Lung (tissue), 12 donors: Measurements from ENCODE around the gene CCDC171. TPM values are rescaled to one million over a fixed set of nuclear protein-coding genes. Genes with fewer than 3 reads are reported as not detected.

Experiments used
- ATAC-seq: fragments of 200-7000 bp; cut with Tn5 transposase; one replicate; pipeline ENCODE4 v1.9.1; 2020; ENCODE audit warnings: moderate number of reproducible peaks; ENCODE audit not compliant: insufficient read depth, low FRiP score
- DNase-seq, 3 donors: peaks; one replicate each; pipeline ENCODE4 v3.0.0-alpha.2; 2013 to 2017
- H3K27ac ChIP-seq, 2 donors: one replicate each; pipeline ENCODE4 v1.5.1; 2013; ENCODE audit warnings: mild to moderate bottlenecking in 2 of 2, moderate library complexity in 2 of 2, control low read depth in 1 of 2, inconsistent platforms in 1 of 2, low read depth in 1 of 2, low read length in 1 of 2
- H3K27me3 ChIP-seq, 3 donors: one replicate each; pipeline ENCODE4 v1.5.1; 2013; ENCODE audit warnings: low read length in 2 of 3; ENCODE audit not compliant: control insufficient read depth in 3 of 3, insufficient read depth in 3 of 3
- H3K36me3 ChIP-seq, 4 donors: one replicate each; pipeline ENCODE4 v1.5.1; 2013; ENCODE audit warnings: low read length in 4 of 4, mild to moderate bottlenecking in 1 of 4, moderate library complexity in 1 of 4; ENCODE audit not compliant: control insufficient read depth in 4 of 4, insufficient read depth in 4 of 4
- H3K4me1 ChIP-seq, 5 donors: one replicate each; pipeline ENCODE4 v1.5.1; 2013; ENCODE audit warnings: low read length in 5 of 5, mild to moderate bottlenecking in 2 of 5, moderate library complexity in 1 of 5; ENCODE audit not compliant: control insufficient read depth in 5 of 5, insufficient read depth in 5 of 5
- H3K4me3 ChIP-seq: one replicate; pipeline ENCODE4 v1.5.1; 2013; ENCODE audit warnings: mild to moderate bottlenecking, control low read depth, moderate library complexity
- H3K9ac ChIP-seq, 2 donors: one replicate each; pipeline ENCODE4 v1.5.1; 2013; ENCODE audit warnings: low read length in 2 of 2, control low read depth in 1 of 2; ENCODE audit not compliant: insufficient read depth in 1 of 2
- H3K9me3 ChIP-seq, 4 donors: one replicate each; pipeline ENCODE4 v1.5.1; 2013; ENCODE audit warnings: low read length in 3 of 4, mild to moderate bottlenecking in 1 of 4, moderate library complexity in 1 of 4; ENCODE audit not compliant: control insufficient read depth in 4 of 4, insufficient read depth in 3 of 4
- CTCF ChIP-seq: IDR thresholded peaks from 2 replicates; pipeline ENCODE4 v1.5.1; 2012; ENCODE audit warnings: mild to moderate bottlenecking; ENCODE audit errors: control extremely low read depth, extremely low read depth
- WGBS, 2 donors: extraction: QIAGEN DNeasy Blood & Tissue Kit; methylation state at CpG; one replicate each; pipeline ENCODE4 v1.1.7; 2013; 5-methylcytosine and 5-hydroxymethylcytosine counted together
- polyA plus RNA-seq, 2 donors: library from polyadenylated mRNA; stranded (reverse); fragments of 200-250 nt; gene quantifications; one replicate each; pipeline ENCODE4 v1.2.1, GENCODE V29; 2013
- total RNA-seq, 2 donors: library from RNA; depleted of rRNA in 1 of 2; stranded (reverse); fragments of >200 nt in 1 of 2; gene quantifications; one replicate each; pipeline ENCODE4 v1.2.1, GENCODE V29; 2014 to 2021
- donor health status: control.
- donor health status: control.
- donor health status: Bipolar disorder and iron deficiency.
- donor health status: healthy.
- donor health status: DM: yes; HTN: yes; CAD: no.

Gene CCDC171
- total and polyA plus RNA-seq, 4 donors, result 0.40 to 17.0 (median 2.5) TPM

GRCh38 chr9:15977438-15977837 lies 424.6 kb downstream of the CCDC171 start:
- Histone ChIP-seq H3K36me3 (no peaks in the 10 kb centered on the region), H3K4me1 (no peaks in the 10 kb centered on the region), H3K9ac (no peak overlapping the region), H3K9me3 (no peaks in the 10 kb centered on the region), H3K27me3 (no peaks in the 10 kb centered on the region), H3K4me3 (no peak overlapping the region), H3K27ac (no peak overlapping the region)
- ATAC-seq (no peak), DNase-seq (no peak)
- WGBS, 2 donors, result 93 to 96% methylated on average over 5 of the region's 5 CpGs
- no peak for TF ChIP-seq CTCF

- no peak overlapping the region for H3K4me3 ChIP-seq
- no peaks in the 10 kb centered on the region for H3K4me1 ChIP-seq
- H3K9ac ChIP-seq, result no peak overlapping the region
- TF ChIP-seq CTCF, result no peak
- no peaks in the 10 kb centered on the region for H3K27me3 ChIP-seq
- no peak for DNase-seq
- ATAC-seq, result no peak
- no peak overlapping the region for H3K27ac ChIP-seq
- H3K9me3 ChIP-seq, result no peaks in the 10 kb centered on the region
- WGBS, 2 donors, result 74 to 81% methylated on average over 5 of the region's 5 CpGs
- H3K36me3 ChIP-seq, result no peaks in the 10 kb centered on the region
Observed at GRCh38 chr9:15982182-15982581, 429.3 kb downstream of the CCDC171 start.

GRCh38 chr9:15999422-16000339 lies 446.8 kb downstream of the CCDC171 start:
- Histone ChIP-seq H3K27me3 (no peaks in the 10 kb centered on the region), H3K9ac (no peak overlapping the region), H3K4me1 (no peaks in the 10 kb centered on the region), H3K4me3 (no peak overlapping the region), H3K27ac (no peak overlapping the region), H3K9me3 (peaks cover 0 to 5% (median 1%) of the 10 kb centered on the region in 4 donors), H3K36me3 (no peaks in the 10 kb centered on the region)
- TF ChIP-seq CTCF, result no peak
- 86 to 87% methylated on average over 7 of the region's 7 CpGs for WGBS, 2 donors
- DNase-seq (no peak), ATAC-seq (no peak)
